ENCODE data around the gene EIF4E2.
"Not testable (repeated sequence)": the region's sequence is repeated elsewhere in the genome, so short reads cannot be mapped to it uniquely, and the experiment has no call there.

Gene EIF4E2

DNA sequence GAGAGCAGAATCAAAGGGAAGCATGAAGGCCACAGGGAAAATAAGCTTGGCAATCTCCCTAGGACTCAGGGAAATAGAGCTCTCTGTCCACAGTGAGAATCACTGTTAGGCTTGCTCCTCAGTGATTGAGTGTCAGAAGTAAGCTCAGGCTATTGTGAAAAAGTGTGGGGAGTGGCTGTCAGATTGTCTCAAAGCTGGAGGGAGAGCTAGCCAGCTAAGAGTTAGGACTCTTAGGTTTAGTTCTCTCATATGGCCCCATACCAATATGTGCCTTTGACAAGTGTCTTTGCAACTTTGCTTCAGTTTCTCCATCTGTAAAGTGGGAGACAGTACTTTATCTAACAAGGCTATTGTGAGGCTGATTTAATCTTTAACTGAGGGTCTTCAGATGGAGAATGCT is 17.2 kb downstream of the EIF4E2 start:
- no peak overlapping the region for H3K4me3 ChIP-seq (ENCODE audit: low read depth, low read length)
- TF ChIP-seq, protein P1, sequence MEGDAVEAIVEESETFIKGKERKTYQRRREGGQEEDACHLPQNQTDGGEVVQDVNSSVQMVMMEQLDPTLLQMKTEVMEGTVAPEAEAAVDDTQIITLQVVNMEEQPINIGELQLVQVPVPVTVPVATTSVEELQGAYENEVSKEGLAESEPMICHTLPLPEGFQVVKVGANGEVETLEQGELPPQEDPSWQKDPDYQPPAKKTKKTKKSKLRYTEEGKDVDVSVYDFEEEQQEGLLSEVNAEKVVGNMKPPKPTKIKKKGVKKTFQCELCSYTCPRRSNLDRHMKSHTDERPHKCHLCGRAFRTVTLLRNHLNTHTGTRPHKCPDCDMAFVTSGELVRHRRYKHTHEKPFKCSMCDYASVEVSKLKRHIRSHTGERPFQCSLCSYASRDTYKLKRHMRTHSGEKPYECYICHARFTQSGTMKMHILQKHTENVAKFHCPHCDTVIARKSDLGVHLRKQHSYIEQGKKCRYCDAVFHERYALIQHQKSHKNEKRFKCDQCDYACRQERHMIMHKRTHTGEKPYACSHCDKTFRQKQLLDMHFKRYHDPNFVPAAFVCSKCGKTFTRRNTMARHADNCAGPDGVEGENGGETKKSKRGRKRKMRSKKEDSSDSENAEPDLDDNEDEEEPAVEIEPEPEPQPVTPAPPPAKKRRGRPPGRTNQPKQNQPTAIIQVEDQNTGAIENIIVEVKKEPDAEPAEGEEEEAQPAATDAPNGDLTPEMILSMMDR (IDR thresholded peaks at IDR 0.05; ENCODE audit: control insufficient read depth, extremely low read depth, insufficient read depth): no peak
- DNase-seq (ENCODE audit: low read depth): no peak

DNA sequence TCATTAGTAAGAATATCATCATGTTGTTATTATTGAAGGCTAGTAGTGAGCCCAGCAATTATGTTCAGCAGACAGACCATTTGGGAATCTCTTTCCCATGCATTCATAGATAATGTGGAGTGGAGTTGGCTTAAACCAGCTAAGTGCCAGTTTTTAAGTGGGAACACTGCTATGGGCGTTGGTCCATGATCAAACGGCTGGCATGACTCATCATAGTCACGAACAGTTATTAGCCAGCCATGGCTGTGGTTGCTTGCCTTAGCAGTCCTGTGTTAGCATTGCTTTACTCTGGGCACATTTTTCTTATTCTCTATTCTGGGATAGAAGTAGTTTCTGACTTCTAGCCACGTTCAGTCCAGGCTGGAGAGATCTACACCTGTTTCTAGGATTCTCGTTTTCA is 17.7 kb downstream of the EIF4E2 start:
- no peak overlapping the region for H3K4me3 ChIP-seq (ENCODE audit: low read depth, low read length)
- TF ChIP-seq, protein P1 (IDR thresholded peaks at IDR 0.05; ENCODE audit: control insufficient read depth, extremely low read depth, insufficient read depth): no peak
- DNase-seq (ENCODE audit: low read depth): no peak

DNA sequence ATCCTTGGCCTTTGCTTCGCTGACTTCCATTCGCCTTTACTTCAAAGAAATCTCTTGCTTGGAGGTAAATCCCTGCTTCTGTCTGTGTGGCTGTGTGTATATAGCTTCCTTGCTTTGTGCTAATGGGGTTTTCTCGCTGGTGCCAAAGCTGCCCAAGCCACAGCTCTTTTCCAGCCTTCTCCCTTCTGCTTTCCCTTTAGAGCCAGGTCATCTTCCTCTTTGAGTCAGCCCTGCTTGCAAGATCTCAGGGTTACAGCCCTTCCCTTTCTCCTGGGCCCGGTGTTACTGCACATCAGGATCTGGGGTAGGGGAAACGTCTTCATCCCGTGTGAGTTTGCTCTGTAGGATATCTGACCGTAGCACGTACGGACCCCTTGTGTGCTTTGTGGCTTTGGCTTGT is 19.1 kb downstream of the EIF4E2 start:
- DNase-seq (ENCODE audit: low read depth): no peak
- TF ChIP-seq, protein P1 (IDR thresholded peaks at IDR 0.05; ENCODE audit: control insufficient read depth, extremely low read depth, insufficient read depth): no peak

DNA sequence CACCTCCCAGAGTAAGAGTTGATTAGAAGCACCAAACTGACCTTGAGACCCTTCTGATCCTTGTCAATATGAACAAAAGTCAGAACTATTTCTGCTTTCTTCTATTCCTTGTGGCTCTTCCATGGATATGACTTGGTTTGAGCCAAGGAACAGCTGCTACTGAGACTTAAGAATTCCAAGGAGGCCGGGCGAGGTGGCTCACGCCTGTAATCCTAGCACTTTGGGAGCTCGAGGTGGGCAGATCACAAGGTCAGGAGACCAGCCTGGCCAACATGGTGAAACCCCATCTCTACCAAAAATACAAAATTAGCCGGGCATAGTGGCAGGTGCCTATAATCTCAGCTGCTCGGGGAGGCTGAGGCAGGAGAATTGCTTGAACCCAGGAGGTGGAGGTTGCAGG is 20.0 kb downstream of the EIF4E2 start:
- not testable (repeated sequence) for DNase-seq (ENCODE audit: low read depth); H3K4me3 ChIP-seq (ENCODE audit: low read depth, low read length)

More for the DNA sequence above, 19.1 kb downstream of the EIF4E2 start:
- H3K4me3 ChIP-seq (ENCODE audit: low read depth, low read length): no peak overlapping the region

DNA sequence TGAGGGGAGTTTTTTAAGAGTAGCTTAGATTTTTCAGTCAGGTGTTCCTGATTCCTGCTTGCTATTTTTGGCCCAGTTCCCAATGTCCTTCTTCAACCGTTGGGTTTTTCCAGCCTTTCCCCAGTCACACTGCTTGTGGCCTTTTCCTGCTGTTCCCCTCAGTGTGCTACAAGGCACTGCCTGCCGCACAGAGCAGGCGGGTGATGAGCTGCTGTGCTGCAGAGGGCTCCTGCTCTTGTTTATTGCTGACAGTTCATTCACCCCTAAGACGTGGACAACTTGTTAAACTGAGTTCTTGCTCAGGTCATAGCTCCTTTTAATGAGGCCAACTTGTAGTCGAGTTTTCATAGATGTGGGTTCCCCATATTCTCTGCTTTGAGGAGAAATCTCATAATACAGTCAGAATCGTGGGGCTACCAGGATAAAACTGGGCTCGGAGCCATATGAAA is 20.6 kb downstream of the EIF4E2 start:
- no peak overlapping the region for H3K4me3 ChIP-seq (ENCODE audit: low read depth, low read length)
- DNase-seq (ENCODE audit: low read depth): no peak
- TF ChIP-seq, protein P1 (IDR thresholded peaks at IDR 0.05; ENCODE audit: control insufficient read depth, extremely low read depth, insufficient read depth): no peak

DNA sequence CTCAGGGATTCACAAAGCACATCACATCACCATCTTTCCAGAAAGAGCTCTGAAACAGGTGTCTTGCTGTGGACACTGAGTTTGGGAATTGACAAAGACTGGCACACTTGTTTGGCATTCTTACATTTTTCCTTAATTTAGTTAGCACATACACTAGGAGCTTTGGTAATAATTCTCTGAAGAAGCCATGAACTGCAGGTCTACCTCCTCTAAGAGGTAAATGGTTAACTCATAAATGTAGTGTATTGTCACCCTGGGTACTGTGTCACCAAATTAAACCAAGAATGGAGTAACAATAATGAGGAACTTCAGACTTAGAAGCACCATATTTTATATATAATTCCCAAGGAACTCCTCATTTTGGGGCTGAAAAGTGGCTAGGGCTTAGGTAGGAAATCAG is 22.6 kb downstream of the EIF4E2 start:
- DNase-seq (ENCODE audit: low read depth): no peak
- H3K4me3 ChIP-seq (ENCODE audit: low read depth, low read length): no peak overlapping the region
- TF ChIP-seq, protein P1 (IDR thresholded peaks at IDR 0.05; ENCODE audit: control insufficient read depth, extremely low read depth, insufficient read depth): no peak

DNA sequence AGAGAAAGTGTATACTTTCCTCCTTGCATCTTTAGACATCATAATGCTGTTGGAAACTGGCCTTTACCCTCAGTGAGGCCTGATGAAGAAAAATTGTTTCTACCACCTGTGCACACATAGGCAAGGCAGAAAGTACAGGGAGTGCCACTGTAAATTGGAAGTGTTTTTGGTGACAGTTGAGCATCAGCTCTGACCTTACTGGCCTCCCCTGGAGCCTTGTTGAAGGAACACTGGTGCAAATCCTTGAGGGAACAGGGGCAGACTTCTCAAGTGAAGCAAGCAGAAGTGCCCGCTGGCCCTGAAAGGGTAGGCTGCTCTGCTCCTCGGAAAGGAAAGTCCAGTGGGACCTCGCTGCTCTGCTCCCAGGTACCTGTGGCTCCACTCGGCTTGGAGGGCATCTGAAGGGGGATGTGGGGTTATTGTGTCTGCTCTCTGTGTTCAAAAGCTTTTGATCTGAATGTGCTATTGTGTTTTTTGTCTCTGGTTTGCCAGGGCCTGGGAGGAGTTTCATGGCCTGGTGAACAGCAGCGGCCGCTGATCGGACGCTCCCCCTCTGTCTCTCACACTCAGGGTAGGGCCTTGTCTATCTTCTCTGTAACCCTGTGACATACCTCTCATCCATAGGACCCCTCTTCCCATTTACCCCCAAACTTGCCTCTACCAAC is 23.4 kb downstream of the EIF4E2 start:
- H3K4me3 ChIP-seq (ENCODE audit: low read depth, low read length): no peak overlapping the region
- TF ChIP-seq, protein P1 (IDR thresholded peaks at IDR 0.05; ENCODE audit: control insufficient read depth, extremely low read depth, insufficient read depth): no peak
- DNase-seq (ENCODE audit: low read depth): no peak
